ENCODE measurements around the gene ADAMTS2.

DNA sequence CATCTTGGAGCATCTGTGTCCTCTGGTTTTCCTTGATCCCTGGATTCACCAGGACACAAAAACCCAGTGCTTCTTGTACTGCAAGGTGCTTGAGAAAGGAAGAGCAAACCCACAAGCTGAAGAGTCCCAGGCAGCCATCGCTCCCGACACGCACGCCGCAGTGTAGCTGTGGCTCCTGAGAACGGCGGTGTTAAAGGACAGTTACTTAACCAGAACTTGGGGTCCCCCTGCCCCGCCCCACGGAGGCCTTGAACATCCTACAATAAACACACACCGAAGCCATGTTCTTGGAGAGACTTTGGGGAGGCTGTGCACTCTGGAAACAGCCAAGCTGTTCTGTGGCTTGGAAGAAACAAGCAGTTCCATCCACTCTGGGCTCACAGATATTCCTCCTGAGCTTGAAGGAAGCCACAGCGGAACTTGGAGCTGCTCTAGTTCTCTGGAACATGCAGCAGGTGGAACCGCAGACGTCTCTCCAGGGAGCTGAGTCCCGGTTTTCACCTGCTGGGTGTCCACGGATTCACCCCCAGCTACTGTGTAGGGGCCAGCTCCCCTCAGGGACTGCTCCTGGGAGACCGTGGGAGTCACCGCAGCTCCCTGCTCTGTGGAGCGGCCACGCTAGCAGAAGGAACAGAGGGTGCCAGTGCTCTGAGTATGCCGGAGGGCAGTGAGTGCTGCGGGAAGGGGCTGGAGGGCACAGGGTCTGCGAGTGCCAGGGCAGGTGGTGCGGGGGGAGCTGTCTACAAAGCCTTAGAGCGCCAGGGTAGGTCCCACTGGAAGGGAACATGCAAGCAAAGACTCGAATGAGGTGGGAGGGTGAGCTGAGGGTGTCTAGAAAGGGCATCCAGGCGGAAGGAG, 107.3 kb downstream of the ADAMTS2 start:
- TF ChIP-seq BHLHE40 (IDR thresholded peaks at IDR 0.05; ENCODE audit: borderline replicate concordance) (no peak), ELF4 (IDR thresholded peaks at IDR 0.05) (no peak), FOXK2 (IDR thresholded peaks at IDR 0.05) (no peak), FOXA1 (IDR thresholded peaks at IDR 0.05) (no peak), FOXM1 (IDR thresholded peaks at IDR 0.05; ENCODE audit: borderline replicate concordance) (no peak), SP1 (IDR thresholded peaks at IDR 0.05) (no peak), ZNF384 (IDR thresholded peaks at IDR 0.05) (no peak), SUZ12 (IDR thresholded peaks at IDR 0.05) (no peak)
